Tibial nerve (tissue), 4 donors: ENCODE results near the gene HOXC4.

Experiments used
- CTCF ChIP-seq, 5 experiments: fragments of 200-600 bp in 3 of 5; fragments of 450-650 bp in 2 of 5; sonication (generic) in 3 of 5; IDR thresholded peaks; one replicate each; pipeline ENCODE4 v1.5.1; 2016 to 2019; ENCODE audit warnings: antibody characterized with exemption in 5 of 5, mild to moderate bottlenecking in 3 of 5, moderate library complexity in 2 of 5
- EP300 ChIP-seq, 2 donors: sonication (generic); formaldehyde crosslinking; IDR thresholded peaks; one replicate each; pipeline ENCODE4 v1.6.1; 2017; ENCODE audit warnings: antibody characterized with exemption in 2 of 2, mild to moderate bottlenecking in 1 of 2
- POLR2A ChIP-seq, 2 donors: fragments of 450-650 bp; IDR thresholded peaks; one replicate each; pipeline ENCODE4 v1.6.1; 2017; ENCODE audit warnings: antibody characterized with exemption in 2 of 2, mild to moderate bottlenecking in 2 of 2, moderate library complexity in 2 of 2

- no peak for TF ChIP-seq CTCF (IDR thresholded peaks at IDR 0.05)
- no peak for TF ChIP-seq EP300 (IDR thresholded peaks at IDR 0.05)
- no peak for TF ChIP-seq POLR2A (IDR thresholded peaks at IDR 0.05)
These were observed 48.1 kb upstream of the HOXC4 start for GRCh38 chr12:54005531-54005852.
